Measurements from ENCODE around the gene KCNJ10. TPM values are rescaled to one million over a fixed set of nuclear protein-coding genes. Genes with fewer than 3 reads are reported as not detected.

The KCNJ10 gene
- total and polyA plus RNA-seq, 2 of the 13 experiments (the other 11 are each of a cell fraction or from before 2014, with no cell fraction given), result 4.4 to 10.3 TPM

DNA sequence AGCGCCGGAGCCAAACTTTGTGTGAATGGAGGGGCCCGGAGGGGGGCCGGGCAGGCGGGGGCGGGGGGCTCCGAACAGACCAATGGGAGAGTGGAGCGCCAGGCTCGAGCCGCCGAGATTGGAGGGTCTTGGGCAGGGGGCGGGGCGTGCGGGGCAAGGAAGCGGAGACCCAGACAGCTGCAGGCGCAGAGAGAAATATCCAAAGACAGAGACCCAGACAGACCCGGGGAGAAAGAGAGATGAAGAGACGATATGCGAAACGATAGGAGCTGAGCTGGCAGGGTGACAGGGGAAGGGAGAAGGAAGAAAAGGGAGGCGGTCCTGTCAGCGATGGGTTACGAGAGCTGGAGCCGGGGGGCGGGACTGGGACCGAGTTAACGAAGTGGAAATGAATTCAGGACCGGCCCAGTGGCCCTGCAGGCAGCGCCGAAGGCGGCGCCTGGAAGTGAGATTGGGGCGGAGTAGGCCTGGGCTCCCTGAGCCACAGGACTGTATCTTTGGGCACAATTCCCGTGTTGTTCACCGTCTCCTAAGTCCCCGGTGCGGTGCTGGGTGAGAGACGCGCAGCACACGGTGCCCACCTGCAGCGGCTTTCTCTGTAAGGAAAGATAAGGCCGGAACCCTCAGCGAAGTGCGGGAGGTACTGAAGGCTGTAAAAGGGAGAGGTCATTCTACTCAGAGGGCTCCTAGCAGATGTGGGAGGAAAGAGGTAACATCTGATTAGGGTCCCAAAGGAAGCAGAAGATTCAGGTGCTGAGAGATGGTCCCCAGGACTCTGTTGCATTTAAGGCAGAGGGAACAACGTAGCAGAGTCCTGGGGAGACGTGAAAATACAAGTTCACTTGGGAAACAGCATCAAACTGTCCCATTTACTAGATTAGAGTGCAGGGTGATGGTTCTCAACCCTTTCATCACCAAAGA is 543 bp upstream of the KCNJ10 start:
- peak; percentile 57 for FAIRE-seq
- Histone ChIP-seq H3K27me3 (ENCODE audit: control insufficient read depth in 1 of 2, insufficient read depth in 2 of 2, low read length in 2 of 2) (no peaks in the 10 kb centered on the region; a peak in 1 of 5 replicates), H3K9ac (ENCODE audit: insufficient read depth, low read depth, low read length) (peak overlapping the region; percentile 72), H3K36me3 (replicated peaks in 1 of 2; ENCODE audit: control insufficient read depth in 1 of 2, insufficient read depth in 2 of 2, low read length in 2 of 2) (no peaks in the 10 kb centered on the region; a peak in 1 of 5 replicates), H3K27ac (ENCODE audit: extremely low read length, insufficient read depth, low read length) (peak overlapping the region; percentile 39), H3K4me3 (replicated peaks in 1 of 3; ENCODE audit: insufficient read depth in 1 of 3, low read depth in 2 of 3, low read length in 3 of 3) (peak overlapping the region; percentile 80 to 87 (median 83)), H4K20me1 (ENCODE audit: insufficient read depth, low read length) (no peaks in the 10 kb centered on the region), H3K79me2 (ENCODE audit: insufficient read depth, low read length) (peaks cover 3% of the 10 kb centered on the region), H3K4me1 (ENCODE audit: insufficient read depth, low read length) (peaks cover 83% of the 10 kb centered on the region), H3K9me3 (ENCODE audit: low read length) (no peaks in the 10 kb centered on the region), H3K4me2 (ENCODE audit: low read depth, low read length) (peak overlapping the region; percentile 92), H2AFZ (ENCODE audit: low read length) (peak overlapping the region; percentile 80)
- CTCF ChIA-PET (ENCODE audit: low intra/inter-chr PET ratio, low total read pairs), result no interaction called here
- POLR2A ChIA-PET, result interaction anchor here (0.9 to 3.4 kb wide), 6 partner anchors 8 to 192 kb away, joined by 4 to 25 read pairs (median 5); partner anchors contain the start of genes DCAF8, IGSF8 and PIGM
- TSS peak; percentile 85 for BruUV-seq (replicated peaks)
- peak; percentile 81 for DNase-seq (ENCODE audit: low spot score)
- in situ Hi-C loops (cut with HindIII; ENCODE audit: extremely low pct_ligation_motif_present, low pct_unique_long_range_greater_than_20kb), result no loop called here
- WGBS (ENCODE audit: low lambda C conversion rate), result 2% methylated on average over 43 of the region's 46 CpGs
- intact Hi-C loops (cut with micrococcal nuclease; ENCODE audit: unreplicated experiment), result loop anchor here (1.0 kb wide), 2 partner anchors 17 to 38 kb away; no protein-coding TSS in a partner anchor
- ATAC-seq, result peak; percentile 95
- TF ChIP-seq ZMYM4 (CRISPR knock-in tag; IDR thresholded peaks at IDR 0.05) (0 out of 2 replicates have a peak, but pooled peaks have one; percentile 21), YY1 (IDR thresholded peaks at IDR 0.05; ENCODE audit: insufficient read depth, insufficient replicate concordance, low read depth, low read length) (peak; percentile 17), ZNF746 (CRISPR knock-in tag; IDR thresholded peaks at IDR 0.05) (no peak), ASH2L (IDR thresholded peaks at IDR 0.05; ENCODE audit: insufficient read length, low read depth, low read length) (peak; percentile 65), XRCC5 (optimal IDR thresholded peaks at IDR 0.05; ENCODE audit: low read length) (peak; percentile 20), KLF6 (CRISPR knock-in tag; IDR thresholded peaks at IDR 0.05) (0 out of 2 replicates have a peak, but pooled peaks have one; percentile 45), ZNF792 (CRISPR knock-in tag; IDR thresholded peaks at IDR 0.05) (no peak), ZNF619 (CRISPR knock-in tag; IDR thresholded peaks at IDR 0.05) (0 out of 2 replicates have a peak, but pooled peaks have one; percentile 61), KDM5B (CRISPR knock-in tag; IDR thresholded peaks at IDR 0.05; ENCODE audit: borderline replicate concordance) (0 out of 2 replicates have a peak, but pooled peaks have one; percentile 55), RFXAP (CRISPR knock-in tag; IDR thresholded peaks at IDR 0.05; ENCODE audit: borderline replicate concordance) (0 out of 2 replicates have a peak, but pooled peaks have one; percentile 13), MAZ (IDR thresholded peaks at IDR 0.05; ENCODE audit: borderline replicate concordance, low read depth, low read length) (no peak), MAZ (CRISPR knock-in tag; IDR thresholded peaks at IDR 0.05; ENCODE audit: low read depth) (0 out of 2 replicates have a peak, but pooled peaks have one; percentile 40), ZNF101 (CRISPR knock-in tag; IDR thresholded peaks at IDR 0.05; ENCODE audit: borderline replicate concordance, low read depth) (no peak), MED1 (CRISPR knock-in tag; IDR thresholded peaks at IDR 0.05) (0 out of 2 replicates have a peak, but pooled peaks have one; percentile 22), NFYB (CRISPR knock-in tag; IDR thresholded peaks at IDR 0.05) (peak; percentile 68), GZF1 (CRISPR knock-in tag; IDR thresholded peaks at IDR 0.05) (no peak), NFYC (CRISPR knock-in tag; IDR thresholded peaks at IDR 0.05) (peak; percentile 55), ZNF788 (CRISPR knock-in tag; IDR thresholded peaks at IDR 0.05; ENCODE audit: borderline replicate concordance) (peak; percentile 46; the same call in 1 of the 2 replicates), ZNF251 (CRISPR knock-in tag; IDR thresholded peaks at IDR 0.05) (no peak), SP2 (CRISPR knock-in tag; IDR thresholded peaks at IDR 0.05) (peak; percentile 64)
- TF ChIP-seq, protein P1, sequence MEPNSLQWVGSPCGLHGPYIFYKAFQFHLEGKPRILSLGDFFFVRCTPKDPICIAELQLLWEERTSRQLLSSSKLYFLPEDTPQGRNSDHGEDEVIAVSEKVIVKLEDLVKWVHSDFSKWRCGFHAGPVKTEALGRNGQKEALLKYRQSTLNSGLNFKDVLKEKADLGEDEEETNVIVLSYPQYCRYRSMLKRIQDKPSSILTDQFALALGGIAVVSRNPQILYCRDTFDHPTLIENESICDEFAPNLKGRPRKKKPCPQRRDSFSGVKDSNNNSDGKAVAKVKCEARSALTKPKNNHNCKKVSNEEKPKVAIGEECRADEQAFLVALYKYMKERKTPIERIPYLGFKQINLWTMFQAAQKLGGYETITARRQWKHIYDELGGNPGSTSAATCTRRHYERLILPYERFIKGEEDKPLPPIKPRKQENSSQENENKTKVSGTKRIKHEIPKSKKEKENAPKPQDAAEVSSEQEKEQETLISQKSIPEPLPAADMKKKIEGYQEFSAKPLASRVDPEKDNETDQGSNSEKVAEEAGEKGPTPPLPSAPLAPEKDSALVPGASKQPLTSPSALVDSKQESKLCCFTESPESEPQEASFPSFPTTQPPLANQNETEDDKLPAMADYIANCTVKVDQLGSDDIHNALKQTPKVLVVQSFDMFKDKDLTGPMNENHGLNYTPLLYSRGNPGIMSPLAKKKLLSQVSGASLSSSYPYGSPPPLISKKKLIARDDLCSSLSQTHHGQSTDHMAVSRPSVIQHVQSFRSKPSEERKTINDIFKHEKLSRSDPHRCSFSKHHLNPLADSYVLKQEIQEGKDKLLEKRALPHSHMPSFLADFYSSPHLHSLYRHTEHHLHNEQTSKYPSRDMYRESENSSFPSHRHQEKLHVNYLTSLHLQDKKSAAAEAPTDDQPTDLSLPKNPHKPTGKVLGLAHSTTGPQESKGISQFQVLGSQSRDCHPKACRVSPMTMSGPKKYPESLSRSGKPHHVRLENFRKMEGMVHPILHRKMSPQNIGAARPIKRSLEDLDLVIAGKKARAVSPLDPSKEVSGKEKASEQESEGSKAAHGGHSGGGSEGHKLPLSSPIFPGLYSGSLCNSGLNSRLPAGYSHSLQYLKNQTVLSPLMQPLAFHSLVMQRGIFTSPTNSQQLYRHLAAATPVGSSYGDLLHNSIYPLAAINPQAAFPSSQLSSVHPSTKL (CRISPR knock-in tag; IDR thresholded peaks at IDR 0.05), result peak; percentile 15; the same call in 1 of the 2 replicates

Data from HepG2 (cell line).